HG03354 (cell line): Measurements from ENCODE around the gene FLT1.

Experiments
- ATAC-seq: cut with Tn5 transposase; IDR thresholded peaks from one replicate; pipeline ENCODE4 v1.9.1; 2021; ENCODE audit warnings: mild to moderate bottlenecking; ENCODE audit not compliant: unreplicated experiment, poor library complexity, severe bottlenecking

The FLT1 gene

DNA sequence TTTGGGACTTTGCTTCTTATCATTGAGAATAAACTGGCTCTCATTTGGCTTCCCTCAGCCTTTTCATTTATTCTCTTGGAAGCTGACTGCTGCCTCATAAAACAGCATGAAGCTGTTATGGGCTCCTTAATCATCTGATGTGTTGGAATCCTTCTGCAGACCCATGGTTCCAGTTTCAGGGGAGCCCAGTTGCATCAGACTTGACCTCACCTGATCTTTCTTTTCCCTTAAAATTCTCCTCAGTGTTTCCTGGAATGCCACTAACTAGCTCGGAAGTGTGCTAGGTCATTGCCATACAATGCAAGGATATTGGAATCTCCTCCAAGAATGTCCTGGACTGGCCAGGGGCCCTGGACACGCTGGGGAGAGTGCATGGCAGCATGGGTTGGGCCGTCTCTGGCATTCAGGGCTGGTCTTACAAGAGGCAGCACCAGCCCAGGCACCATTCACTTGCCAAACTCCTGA lies 158.7 kb downstream of the FLT1 start:
- ATAC-seq = no peak

DNA sequence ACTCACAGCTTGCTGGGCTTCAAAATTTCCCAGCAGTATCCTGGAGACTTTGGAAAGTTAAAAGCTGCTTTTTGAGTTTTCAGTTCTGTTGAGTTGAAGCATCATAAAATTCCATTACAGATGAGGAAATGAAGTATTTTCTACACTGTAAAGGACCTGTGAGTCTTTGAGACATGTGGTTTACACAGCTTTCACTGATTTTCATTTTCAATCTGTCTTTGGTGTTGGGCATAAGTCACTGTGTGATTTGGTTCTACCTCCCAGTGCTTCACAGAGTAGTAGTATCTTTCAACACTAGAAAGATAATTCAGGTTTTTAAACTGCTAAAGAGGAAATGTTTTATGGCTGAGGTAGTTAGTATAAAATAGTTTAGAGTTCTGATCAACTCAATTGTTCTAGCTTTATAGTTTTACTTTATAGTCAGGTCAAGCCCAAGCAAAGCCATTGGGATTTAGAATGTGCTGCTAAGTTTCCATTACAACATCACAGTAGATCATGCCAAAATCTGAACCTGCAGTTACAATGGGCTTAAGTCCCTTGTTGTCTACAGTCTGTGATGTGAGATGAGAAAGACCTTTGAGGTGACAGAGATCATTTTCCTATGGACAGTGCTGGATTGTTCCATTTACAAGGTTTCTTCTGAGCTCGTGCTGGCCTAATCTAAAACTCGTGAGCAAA lies 161.6 kb downstream of the FLT1 start:
- ATAC-seq = no peak

DNA sequence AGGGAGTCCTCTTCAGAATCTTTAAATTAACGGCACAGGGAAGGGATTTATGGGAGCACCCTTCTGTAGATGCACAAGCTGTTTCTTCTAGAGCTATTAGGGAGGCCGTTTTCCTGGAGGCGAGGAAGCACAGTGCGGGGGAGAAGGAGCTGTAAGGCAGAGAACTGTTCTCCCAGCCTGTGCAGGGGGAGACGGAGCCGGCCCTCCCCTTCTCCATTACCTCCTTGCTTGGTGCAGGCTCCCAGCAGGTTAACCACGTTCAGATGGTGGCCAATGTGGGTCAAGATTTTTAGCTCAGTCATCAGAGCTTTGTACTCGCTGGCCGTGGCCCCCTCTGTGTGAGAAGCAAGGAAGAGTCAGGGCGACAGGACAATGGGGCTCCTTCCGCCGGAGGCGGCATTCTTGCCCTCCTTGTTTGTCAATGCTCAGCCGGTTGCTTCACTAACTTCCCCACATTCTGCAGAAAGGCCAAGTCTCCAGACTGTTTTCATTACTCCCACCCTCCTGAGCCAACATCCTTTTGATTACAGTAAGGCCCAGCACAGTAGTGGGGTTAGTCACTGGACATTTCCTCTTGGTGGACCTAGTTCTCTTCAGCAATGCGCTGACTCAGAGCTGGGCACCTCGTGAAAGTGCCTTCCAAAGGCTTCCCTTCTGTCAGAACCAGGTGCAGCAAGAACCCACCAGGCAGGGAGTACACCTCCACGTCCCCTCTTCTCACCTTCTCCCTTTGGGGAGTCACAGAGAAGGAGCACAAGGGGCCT lies 165.4 kb downstream of the FLT1 start:
- no peak for ATAC-seq

DNA sequence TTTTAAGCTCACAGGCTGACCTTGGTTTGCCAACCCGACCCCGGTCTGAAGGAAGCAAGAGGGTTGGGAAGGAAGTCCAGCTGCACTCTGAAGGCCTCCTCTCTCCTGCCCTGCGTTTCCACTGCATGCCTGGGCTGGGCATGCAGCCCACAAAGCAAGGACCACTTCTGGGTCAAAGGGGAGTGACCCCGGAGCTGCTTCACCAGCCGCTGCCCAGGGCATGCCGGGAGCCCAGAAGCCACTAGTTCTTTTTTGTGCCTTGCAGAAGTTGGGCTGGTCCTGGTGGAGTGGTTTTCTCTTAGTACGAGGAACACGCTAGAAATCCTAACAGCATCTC lies 166.7 kb downstream of the FLT1 start:
- no peak for ATAC-seq

DNA sequence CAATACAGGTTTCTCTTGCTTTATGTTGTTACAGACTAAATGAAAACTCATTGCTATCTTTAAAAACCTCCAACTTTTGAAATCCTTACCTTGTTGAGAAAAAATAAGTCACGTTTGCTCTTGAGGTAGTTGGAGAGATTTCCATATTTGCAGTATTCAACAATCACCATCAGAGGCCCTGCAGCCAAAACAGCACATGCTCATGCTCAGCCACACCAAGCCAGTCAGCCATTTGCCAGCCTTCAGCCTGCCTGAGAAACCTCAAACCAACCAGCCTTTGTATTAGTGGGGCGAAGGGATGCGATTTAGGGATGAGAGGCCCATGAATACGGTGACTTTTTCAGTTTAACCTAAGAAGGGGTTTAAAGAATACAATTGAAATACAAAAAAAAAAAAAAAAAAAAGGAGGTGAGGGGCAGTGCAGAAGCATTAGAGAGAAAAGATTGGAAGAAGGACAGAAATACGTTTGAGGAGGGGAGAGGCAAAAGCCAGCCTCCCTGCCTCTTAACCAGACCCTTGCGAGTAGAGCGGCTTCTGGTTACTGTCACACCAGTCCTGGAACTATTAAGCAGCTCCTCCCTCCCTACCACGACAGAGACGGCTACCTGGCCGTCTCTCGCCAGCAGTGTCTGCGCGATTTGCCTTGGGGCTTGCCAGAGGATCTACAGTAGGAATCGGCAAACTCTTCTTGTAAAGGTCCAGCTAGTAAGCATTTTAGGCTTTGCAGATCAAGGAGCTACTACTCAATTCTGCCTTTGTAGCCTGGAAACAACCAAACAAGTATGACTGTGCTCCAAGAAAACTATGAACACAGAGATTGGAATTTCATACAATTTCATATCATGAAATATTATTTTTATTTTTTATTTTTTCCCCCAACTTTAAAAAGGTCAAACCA lies 167.3 kb downstream of the FLT1 start:
- ATAC-seq = no peak

DNA sequence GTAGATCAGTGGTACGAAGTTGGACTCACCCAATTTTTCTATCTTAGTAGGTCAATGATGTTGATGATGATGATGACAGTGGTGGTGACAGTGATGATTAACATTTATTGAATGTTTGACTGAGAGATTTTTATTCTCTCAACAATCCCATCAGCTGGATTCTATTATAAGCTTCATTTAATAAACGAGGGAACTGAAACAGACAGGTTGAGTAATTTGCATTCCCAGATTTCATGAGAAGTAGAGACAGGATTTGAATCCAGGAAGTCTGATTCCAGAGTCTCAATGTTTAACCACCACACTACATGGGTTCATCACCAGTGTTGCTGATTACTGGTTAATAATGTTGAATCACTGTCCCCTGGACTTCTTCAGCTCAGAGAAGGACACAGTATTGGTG lies 168.9 kb downstream of the FLT1 start:
- ATAC-seq = no peak

DNA sequence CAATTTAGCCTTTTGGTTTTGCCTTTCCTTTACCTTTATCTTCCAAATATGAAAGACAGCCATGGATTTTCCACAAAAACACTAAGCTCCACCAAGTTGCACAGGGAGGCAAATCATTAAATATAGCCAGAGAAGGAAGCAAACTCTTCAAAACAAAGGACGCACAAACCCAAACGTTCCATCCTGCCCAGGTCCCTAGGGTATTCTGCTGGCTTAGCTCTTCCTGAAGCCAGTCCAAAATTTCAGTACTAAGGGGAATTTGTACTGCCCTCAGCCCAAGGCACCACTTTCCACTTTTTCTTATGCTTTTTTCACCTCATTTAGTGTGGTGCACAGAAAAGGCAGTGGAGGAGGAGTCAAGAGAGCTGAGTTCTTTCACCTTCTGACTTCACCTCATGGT lies 169.9 kb downstream of the FLT1 start:
- ATAC-seq = no peak

DNA sequence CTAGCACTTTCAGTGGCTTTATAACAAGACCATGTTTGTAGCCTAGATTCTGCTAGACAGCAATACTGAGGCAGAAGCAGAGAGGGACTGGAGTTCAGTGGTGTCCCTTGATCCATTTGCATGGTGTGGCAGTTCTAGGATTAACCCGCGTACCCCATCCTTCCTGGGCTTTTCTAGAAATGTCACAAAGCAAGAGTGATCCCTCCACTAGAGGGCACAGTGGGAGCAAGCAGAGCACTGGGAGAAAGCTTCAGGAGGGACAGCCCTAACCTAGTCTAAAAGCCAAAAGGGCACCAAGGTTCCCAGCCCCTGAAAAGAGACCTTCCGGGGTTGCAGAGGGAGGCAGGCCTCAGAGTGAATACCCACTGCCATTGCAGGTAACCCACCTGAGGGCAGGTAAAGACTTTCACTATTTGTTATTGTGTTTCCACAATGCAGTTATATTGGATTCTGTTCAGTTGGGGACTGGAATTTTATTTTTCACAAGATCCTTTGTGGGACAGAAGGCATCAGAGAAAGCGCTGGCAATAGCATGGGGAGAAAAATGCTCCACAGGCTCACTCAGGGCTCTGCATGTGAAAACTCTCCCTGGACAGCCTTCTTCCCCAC lies 170.6 kb downstream of the FLT1 start:
- ATAC-seq = peak; percentile 68

DNA sequence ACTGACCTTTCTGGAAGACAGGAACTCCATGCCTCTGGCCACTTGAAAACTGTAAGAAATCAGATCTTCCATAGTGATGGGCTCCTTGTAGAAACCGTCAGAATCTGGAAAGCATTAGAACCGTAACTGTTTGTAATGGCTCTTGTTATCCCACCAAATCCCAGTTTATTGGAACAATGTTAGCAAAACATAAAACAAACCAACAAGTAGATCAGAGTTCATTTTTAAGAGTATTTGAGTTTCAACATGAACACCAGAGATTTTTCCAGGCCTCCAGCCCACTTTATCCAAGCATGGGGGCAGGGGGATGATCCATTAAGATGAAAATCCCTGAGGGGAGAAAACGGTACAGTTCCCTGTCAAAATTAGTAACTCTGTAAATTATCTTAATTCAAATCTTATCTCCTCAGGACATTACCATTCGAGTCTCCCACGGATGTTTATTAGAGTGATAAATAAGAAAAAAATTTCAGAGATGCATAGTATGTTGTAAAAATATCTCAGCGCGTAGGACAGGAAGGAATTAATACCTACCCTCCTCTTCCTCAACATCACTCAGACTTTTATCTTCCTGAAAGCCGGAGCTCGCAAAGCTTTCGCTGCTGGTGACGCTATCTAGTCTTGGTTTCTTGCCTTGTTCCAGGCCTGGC lies 172.5 kb downstream of the FLT1 start:
- no peak for ATAC-seq

DNA sequence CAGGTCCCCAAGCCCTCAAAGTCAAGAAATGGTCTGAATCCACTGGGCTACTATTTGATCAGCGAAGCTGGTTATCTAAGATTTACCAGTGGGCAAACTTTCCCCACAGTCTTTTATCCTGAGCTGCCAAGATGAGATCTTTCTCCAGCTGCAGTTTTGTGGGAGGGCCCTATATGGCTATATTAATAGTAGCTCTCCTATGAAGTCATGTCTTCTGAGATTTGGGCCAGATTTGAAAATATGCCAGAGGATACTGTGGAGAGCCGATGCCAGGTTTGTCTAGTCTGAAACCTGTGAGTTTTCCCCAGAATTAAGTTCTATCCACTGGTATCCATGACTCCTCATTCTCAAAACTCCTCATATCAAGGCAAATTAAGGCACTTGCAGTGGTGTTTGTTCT lies 173.2 kb downstream of the FLT1 start:
- ATAC-seq = no peak

DNA sequence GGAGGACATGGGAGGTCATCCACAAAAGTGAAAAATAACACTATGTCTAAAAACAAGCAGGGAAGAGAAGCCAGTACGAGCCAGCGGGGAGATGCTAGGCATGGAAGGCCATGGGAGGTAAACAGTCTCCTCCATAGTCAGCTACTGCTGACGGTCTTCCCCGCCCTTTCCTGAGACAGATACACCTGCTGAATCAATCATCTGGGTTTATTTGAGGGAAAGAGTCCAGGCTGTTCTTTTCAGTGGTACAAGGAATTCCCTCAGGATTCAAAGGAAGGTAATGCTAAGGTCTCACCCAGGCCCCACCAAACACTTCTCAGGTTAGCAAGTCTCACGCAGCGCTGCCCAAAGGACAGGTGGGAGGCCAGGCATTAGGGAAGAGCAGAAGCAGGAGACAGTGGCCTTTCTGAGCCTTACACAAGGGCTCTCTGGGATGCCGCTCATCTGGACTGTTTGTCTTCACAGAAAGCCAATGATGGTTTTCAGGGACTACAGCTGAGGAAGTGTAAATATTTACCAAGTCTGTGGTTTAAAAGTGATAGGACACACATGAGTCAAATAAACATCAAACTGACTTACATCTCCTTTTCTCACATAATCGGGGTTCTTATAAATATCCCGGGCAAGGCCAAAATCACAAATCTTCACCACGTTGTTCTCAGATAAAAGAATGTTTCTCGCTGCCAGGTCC lies 173.9 kb downstream of the FLT1 start:
- ATAC-seq = no peak

DNA sequence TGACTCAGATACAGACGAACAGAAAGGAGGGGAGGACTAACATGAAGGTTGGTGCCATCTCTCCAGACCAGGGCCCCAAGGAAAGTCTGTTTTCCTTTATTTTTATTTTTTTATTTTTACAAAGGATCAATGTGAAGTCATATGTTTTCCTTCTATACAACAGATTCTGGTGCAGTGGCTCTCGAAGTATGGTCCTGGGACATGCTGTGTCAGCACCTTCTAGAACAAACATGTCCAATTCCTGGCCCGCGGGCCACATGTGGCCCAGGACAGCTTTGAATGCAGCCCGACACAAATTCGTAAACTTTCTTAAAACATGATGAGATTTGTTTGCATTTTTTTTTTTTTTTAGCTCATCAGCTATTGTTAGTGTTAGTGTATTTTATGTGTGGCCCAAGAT lies 174.7 kb downstream of the FLT1 start:
- no peak for ATAC-seq

DNA sequence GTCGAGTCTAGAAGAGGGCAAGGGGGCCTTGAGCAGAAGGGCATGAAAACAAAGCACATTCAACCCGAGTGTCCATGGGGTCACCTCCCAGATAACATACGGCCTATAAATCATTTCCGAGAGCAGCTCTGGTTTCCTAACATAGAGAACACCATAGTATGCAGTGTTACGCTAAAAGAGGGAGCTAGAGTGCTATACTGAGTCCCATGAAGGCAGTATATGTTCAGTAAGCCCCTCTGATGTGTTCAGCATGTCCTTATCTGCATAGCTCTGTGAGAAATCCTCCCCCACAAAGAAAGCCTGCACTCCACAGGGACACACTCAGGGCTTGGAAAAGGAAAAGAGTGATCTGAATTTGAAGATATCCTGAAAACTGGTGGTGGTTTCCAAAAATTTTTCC lies 175.4 kb downstream of the FLT1 start:
- ATAC-seq = no peak

DNA sequence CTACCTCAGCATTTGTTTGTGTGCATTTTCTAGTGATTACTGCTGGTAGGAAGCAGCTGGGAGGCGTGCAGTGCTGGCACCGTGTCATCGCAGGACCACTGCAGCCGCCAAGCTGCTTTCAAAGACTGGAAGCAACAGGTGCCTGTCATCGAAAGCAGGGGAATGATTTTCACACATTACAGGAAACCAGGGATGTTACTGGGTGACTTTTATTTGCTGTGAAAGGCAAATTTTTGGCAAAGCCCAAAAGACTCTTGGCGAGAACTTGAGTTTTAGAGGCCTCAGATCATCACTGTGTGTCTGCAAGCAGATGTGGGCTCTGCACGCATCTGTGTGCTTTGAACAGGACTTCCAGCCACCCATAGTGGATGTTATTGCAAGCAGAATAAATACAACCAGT lies 176.4 kb downstream of the FLT1 start:
- no peak for ATAC-seq

DNA sequence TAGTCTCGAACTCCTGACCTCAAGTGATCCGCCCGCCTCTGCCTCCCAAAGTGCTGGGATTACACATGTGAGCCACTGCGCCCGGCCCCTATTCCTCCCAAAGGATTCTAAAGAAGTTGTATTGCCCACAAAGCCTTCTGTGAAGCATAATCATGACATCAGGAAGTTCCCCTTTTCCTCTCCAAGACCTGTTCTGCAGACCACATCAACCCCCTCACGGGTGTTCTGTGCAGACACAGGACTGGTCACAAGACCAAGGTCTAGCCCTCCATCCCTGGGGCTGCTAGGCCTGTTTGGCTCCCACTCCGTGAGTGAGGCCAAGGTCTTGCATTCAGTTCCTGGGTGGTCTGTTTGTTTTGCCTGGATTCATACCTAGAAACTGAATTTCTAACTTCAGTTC lies 178.1 kb downstream of the FLT1 start:
- no peak for ATAC-seq

DNA sequence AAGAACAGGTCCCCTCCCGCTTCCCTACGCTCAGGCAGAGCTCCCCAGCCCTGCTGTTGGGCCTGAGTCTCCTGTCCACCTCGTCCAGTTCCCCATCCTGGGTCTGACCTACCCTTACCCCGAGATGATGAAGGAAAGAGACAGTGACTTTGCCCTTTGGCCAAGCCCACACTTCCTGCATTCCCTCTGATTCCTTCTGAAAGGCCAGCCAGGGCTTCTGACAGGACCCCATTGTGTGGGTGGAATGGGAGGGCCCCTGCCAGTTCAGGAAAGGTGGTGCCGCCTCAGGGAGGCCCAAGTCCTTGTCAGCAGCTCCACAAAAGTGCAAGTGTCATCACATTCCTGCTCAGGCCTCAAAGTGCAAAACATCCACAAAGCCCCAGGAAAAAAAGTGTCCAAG lies 178.8 kb downstream of the FLT1 start:
- ATAC-seq = no peak

DNA sequence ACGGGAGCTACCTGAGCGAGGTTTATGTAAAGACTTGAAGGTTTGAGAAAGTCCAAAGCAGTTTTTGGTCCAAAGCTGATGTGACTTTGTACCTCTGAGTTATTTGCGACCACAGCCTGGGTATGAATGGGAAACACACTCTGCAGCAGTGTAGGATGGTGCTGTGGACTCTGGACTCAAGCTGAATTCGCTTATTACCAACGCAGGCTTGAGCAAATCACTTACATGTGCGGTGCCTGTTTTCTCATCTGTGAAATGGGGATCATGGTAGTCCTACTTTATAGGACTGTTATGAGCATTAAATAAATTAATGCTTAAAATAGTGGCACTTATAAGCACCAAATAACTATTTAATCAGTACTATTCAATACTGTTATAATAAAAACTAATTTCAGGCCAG lies 180.0 kb downstream of the FLT1 start:
- no peak for ATAC-seq

DNA sequence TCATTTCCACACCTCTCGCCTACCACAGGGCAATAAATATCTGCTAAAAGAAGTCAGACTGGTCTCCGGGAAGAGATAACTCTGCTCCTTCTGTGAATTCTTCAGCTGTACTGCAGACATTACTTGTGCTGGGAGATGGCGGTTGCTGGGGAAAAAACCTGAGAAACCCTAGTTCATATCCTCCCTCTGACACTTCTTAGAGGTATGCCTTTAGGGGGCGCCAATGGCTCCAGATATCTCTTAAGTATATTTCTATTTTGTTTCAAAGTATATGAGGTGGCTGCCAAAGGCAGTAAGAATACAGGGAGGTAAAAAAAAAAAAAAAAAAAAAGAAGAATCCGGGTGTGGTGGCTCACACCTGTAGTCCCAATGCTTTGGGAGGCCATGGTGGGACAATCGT lies 181.3 kb downstream of the FLT1 start:
- no peak for ATAC-seq

DNA sequence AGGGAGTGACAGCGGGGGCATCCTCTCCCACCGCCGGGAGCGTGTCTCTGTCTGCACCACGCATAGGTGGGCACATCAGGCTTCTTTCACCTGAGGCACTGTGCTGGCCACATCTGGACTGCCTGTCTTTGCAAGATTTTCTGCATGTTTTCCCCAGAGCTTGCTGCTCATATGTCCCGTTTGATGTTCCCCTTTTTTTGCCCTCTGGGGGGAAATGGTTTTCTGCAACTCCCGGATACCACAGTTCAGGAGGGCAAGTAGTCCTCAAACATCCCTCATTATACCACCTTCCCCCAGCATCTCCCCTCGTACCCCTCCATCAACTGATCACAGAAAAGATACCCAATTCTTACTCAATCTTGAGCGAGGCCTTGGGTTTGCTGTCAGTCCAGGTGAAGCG lies 188.6 kb downstream of the FLT1 start:
- no peak for ATAC-seq
